GM20000 (cell line): ENCODE results near the gene GPATCH8.

ENCODE experiments used
- DNase-seq: peaks from one replicate; pipeline ENCODE4 v3.0.0; 2012; ENCODE audit warnings: low spot score
- CTCF ChIP-seq: IDR thresholded peaks from 2 replicates; pipeline ENCODE4 v1.5.1; 2012; ENCODE audit warnings: mild to moderate bottlenecking, control low read depth; ENCODE audit errors: extremely low read depth, missing control alignments

GPATCH8 gene

DNA sequence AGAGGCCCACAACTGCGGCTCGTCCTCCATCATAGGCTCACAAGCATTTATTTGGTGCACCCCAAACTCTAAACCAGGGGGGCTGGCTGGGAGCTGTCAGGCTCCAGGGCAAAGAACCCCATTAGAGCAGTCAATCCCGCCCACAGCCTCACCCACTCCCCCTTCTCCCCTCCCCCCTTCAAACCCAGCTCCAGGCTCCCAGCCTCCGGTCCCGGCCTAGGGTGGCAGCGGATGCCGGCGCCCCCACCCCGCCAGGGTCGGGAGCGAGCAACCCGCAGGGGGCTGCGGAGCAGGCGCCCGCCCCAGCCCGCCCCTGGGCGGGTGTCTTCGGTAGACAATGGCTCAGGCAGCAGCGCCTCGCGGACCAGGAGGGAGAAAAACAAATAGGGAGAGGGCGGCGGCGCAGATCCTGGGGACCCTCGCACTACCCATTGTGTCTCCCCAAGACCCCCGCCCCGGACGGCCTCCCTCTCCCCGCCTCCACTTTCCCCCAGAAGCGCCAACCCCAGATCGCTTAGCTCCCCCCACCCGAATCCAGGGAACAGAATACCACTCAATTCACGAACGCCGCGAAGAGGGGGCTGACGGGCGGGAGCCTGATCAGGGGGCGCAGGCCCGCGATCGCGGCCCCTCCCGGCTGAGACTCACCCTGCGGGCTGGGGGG is 140.1 kb downstream of the GPATCH8 start:
- TF ChIP-seq CTCF = no peak
- DNase-seq = peak; percentile 77

DNA sequence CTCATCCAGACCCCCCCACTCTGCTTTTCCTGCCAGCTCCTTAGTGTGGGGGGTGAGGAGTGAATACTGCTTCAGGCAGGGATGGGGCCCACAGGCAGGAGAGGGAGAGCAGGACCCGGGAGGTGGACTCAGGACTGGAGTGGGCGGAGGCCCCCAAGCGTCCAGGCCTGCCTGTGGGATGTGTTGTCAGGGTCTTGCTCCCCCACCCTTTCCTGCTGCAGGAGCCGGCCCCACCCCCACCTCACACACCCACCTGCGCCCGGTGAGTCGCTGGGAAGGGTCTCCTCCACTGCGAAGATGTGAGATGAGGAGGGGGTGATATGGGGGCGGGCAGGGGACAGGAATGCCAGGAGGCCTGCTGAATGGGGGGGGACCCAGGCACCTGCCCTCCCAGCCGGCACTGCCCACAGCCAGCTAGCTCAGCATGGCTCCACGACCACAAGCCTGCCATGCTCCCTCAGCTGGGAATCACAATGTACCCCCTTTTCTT is 140.7 kb downstream of the GPATCH8 start:
- TF ChIP-seq CTCF = no peak
- no peak for DNase-seq

DNA sequence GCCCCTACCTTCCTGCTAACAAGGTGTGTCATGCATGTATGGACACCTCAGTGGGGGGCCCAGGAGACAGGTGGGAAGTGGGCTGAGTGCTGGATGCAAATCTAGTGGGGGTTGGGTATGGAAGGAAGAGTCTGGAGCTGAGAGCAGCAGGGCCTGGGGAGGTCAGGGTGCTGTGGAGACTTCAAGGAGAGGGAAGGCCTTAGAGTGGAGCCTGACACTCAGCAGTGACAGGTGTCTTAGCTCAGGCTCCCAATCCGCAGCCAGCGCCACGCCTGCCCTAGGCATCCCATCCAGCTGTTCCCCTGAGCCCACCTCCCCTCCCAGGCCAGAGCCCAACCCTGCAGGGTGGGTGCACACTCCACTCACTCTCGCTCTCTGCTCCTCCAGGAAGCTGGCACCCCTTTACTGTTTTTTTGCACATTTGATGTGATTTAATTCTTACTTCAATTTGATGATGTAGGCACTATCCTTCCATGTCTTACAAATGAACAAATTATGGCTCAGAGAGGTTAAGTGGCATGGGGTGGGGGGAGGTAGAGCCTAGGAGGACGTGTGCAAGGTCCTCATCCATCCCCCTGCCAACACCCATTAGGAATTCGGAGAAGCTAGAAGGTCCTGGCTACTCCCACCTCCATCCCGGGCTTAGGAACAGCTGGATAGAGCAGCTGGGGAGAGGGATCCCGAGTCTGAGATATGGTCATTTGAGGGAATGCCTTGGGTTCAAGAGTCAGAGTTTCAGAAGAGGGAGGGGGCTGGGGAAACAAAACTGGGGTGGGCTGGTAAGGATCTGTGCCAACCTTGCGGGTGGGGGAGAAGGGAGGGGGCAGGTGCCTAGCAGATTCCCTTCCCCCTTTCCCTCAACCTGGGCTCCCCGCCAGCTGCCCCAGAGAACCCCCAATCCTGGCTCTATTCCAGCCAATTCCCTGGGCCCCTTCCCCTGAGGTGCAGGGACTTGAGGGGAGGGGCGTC is 141.6 kb downstream of the GPATCH8 start:
- no peak for DNase-seq
- TF ChIP-seq CTCF = no peak

GRCh38 chr17:44360826-44361225 is 142.4 kb downstream of the GPATCH8 start:
- no peak for DNase-seq
- no peak for TF ChIP-seq CTCF

DNA sequence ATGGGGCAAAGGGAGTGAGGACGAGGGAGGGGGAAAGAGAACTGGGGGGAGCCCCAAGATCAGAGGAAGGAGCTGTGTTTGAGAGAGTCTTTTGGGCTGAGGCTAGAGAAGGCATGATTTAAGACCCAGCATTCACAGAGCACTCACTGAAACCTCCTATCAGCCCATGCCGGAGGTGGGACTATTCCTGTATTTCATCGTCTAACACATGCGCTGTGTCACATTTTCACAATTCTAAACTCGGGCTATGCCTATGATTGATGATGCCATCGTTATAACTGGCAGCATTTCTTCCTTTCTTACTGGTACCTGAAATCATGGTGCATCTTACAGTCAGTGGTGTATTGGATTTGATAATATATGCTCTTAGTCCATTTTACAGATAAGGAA is 143.1 kb downstream of the GPATCH8 start:
- no peak for DNase-seq
- TF ChIP-seq CTCF = no peak

GRCh38 chr17:44359458-44360143 is 143.6 kb downstream of the GPATCH8 start:
- TF ChIP-seq CTCF = no peak
- no peak for DNase-seq
